Measurements from ENCODE around the gene IQCK.

DNA sequence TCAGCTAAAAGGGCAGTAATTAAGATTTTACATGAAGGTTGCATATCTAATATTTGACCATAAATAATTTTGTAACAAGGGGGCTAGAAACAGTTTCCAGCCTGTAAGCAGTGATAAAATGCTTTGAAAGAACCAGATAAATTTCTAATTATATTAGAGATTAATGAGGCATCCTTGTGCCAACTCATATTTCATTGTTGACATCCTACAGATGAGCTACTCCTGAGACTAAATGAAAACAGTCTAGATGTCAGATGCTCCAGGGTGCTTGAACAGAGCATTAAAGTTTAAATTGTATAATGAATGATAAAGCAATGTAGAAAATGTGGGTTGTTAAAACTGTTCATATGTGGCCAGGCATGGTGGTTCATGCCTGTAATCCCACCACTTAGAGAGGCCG is 23.3 kb downstream of the IQCK start:
- TF ChIP-seq SUZ12 (IDR thresholded peaks at IDR 0.05), result no peak
- no peak for TF ChIP-seq SP1 (IDR thresholded peaks at IDR 0.05)
- no peak for TF ChIP-seq ARNT (IDR thresholded peaks at IDR 0.05)
